GM12878 (cell line): ENCODE data around the gene LMO2. TPM values are rescaled to one million over a fixed set of nuclear protein-coding genes. Genes with fewer than 3 reads are reported as not detected.

ENCODE experiments used
- ATAC-seq: fragments of 200-7000 bp; cut with Tn5 transposase; 3 replicates; pipeline ENCODE4 v1.9.1; 2020; ENCODE audit warnings: mild to moderate bottlenecking, moderate library complexity
- BruUV-seq: library from RNA; stranded (reverse); fragments of 400-500 nt; replicated peaks from 2 replicates; lab custom pipeline; 2021; lab: Mats Ljungman, UMichigan
- CTCF ChIA-PET: fragments of 300-600 bp; sonication (Branson Sonifier 250); formaldehyde crosslinking; extraction: SDS; loops from one replicate; lab custom pipeline; 2021; ENCODE audit warnings: inconsistent platforms; lab: Yijun Ruan, JAX
- POLR2A ChIA-PET: fragments of 350-600 bp; formaldehyde crosslinking; extraction: SDS; loops from one replicate; lab custom pipeline; 2021; ENCODE audit warnings: inconsistent platforms; lab: Charles Lee
- RAD21 ChIA-PET: fragments of 300-600 bp; sonication (Branson Sonifier 250); formaldehyde crosslinking; loops from one replicate; lab custom pipeline; 2023; ENCODE audit warnings: antibody characterized with exemption; ENCODE audit not compliant: unreplicated experiment; lab: Charles Lee
- SMC1A ChIA-PET: fragments of 300-600 bp; sonication (Branson Sonifier 250); formaldehyde crosslinking; loops from one replicate; lab custom pipeline; 2023; ENCODE audit not compliant: unreplicated experiment, uncharacterized antibody; lab: Charles Lee
- DNase-seq: peaks from one replicate; pipeline ENCODE4 v3.0.0-alpha.2; 2011; ENCODE audit warnings: low read depth, low spot score
- FAIRE-seq: peaks from 3 replicates; lab custom pipeline; 2011; peaks lifted over from hg19 to GRCh38; lab: Jason Lieb, UNC
- H2AFZ ChIP-seq: 2 replicates; pipeline ENCODE4 v1.6.0; 2011; ENCODE audit warnings: low read depth, low read length, control low read depth; ENCODE audit not compliant: control insufficient read depth
- H3K27ac ChIP-seq: 2 replicates; pipeline ENCODE4 v1.5.1; 2011; ENCODE audit warnings: control low read depth; ENCODE audit not compliant: control insufficient read depth, insufficient read depth
- H3K27me3 ChIP-seq, 2 experiments: replicated peaks in 1 of 2; 2 replicates each; pipeline versions ENCODE4 v1.6.0 to v1.6.1; 2011; ENCODE audit warnings: low read length in 1 of 2; ENCODE audit not compliant: control insufficient read depth in 2 of 2, insufficient read depth in 2 of 2
- H3K36me3 ChIP-seq, 2 experiments: 2 replicates each; pipeline ENCODE4 v1.5.1; 2011; ENCODE audit warnings: low read length in 1 of 2; ENCODE audit not compliant: control insufficient read depth in 2 of 2, insufficient read depth in 2 of 2
- H3K4me1 ChIP-seq: 2 replicates; pipeline ENCODE4 v1.6.1; 2011; ENCODE audit warnings: mild to moderate bottlenecking, low read length, moderate library complexity, mixed read lengths; ENCODE audit not compliant: control insufficient read depth, insufficient read depth
- H3K4me2 ChIP-seq: 2 replicates; pipeline ENCODE4 v1.6.0; 2011; ENCODE audit warnings: control low read depth; ENCODE audit not compliant: control insufficient read depth, insufficient read depth
- H3K4me3 ChIP-seq: fragments of 200-600 bp; sonication (generic); 2 replicates; pipeline ENCODE4 v1.5.1; 2016
- H3K79me2 ChIP-seq: 2 replicates; pipeline ENCODE4 v1.6.0; 2011; ENCODE audit warnings: low read length; ENCODE audit not compliant: control insufficient read depth, insufficient read depth
- H3K9ac ChIP-seq: 2 replicates; pipeline ENCODE4 v1.8.0; 2011; ENCODE audit warnings: low read length, control low read depth, mixed read lengths; ENCODE audit not compliant: control insufficient read depth, insufficient read depth
- H3K9me3 ChIP-seq: replicated peaks from 3 replicates; pipeline ENCODE4 v1.5.1; 2011; ENCODE audit warnings: mild to moderate bottlenecking, low read length; ENCODE audit not compliant: control insufficient read depth, insufficient read depth
- H4K20me1 ChIP-seq: 2 replicates; pipeline ENCODE4 v1.6.0; 2011; ENCODE audit not compliant: control insufficient read depth, insufficient read depth
- ATF7 ChIP-seq: fragments of 450-650 bp; IDR thresholded peaks from 2 replicates; pipeline ENCODE4 v1.6.1; 2016; ENCODE audit warnings: low read depth, mild to moderate bottlenecking
- BCLAF1 ChIP-seq: fragments of 450-650 bp; IDR thresholded peaks from 2 replicates; pipeline ENCODE4 v1.6.1; 2017; ENCODE audit warnings: antibody characterized with exemption, mild to moderate bottlenecking, moderate library complexity
- CHD2 ChIP-seq: IDR thresholded peaks from 2 replicates; pipeline ENCODE4 v1.6.1; 2011; ENCODE audit warnings: low read depth, low read length, improper control_type of control experiment, borderline replicate concordance
- NFXL1 ChIP-seq: fragments of 450-650 bp; IDR thresholded peaks from 2 replicates; pipeline ENCODE4 v1.6.1; 2017; ENCODE audit warnings: antibody characterized with exemption, mild to moderate bottlenecking, borderline replicate concordance
- NR2F1 ChIP-seq: fragments of 450-650 bp; conservative IDR thresholded peaks from 2 replicates; pipeline ENCODE4 v1.6.1; 2017; ENCODE audit warnings: mild to moderate bottlenecking
- SKIL ChIP-seq: fragments of 450-650 bp; IDR thresholded peaks from 2 replicates; pipeline ENCODE4 v1.6.1; 2017; ENCODE audit warnings: mild to moderate bottlenecking, low read depth, inconsistent platforms; ENCODE audit not compliant: poor library complexity, severe bottlenecking
- SPI1 ChIP-seq: IDR thresholded peaks from 2 replicates; pipeline ENCODE4 v1.6.1; 2011; ENCODE audit warnings: low read depth, mild to moderate bottlenecking, low read length, moderate library complexity, borderline replicate concordance; ENCODE audit not compliant: insufficient read depth
- TBL1XR1 ChIP-seq: IDR thresholded peaks from 2 replicates; pipeline ENCODE4 v1.6.1; 2012; ENCODE audit warnings: low read depth, low read length, improper control_type of control experiment
- ZBTB40 ChIP-seq: fragments of 450-650 bp; IDR thresholded peaks from 2 replicates; pipeline ENCODE4 v1.6.1; 2016; ENCODE audit warnings: mild to moderate bottlenecking, moderate library complexity, borderline replicate concordance
- WGBS: methylation state at CpG from one replicate; pipeline ENCODE4 v1.1.6; 2016; ENCODE audit warnings: low lambda C conversion rate; ENCODE audit not compliant: insufficient replicate concordance, insufficient coverage; ENCODE audit errors: missing lambda C conversion rate; 5-methylcytosine and 5-hydroxymethylcytosine counted together
- in situ Hi-C: fragments of 300-500 bp; cut with MboI; formaldehyde crosslinking; loops from 9 replicates; pipeline ENCODE4 v1.14.3; 2018; ENCODE audit warnings: mixed read lengths
- intact Hi-C: fragments of 100-400 bp; cut with micrococcal nuclease; formaldehyde crosslinking; loops from one replicate; pipeline ENCODE4 v1.14.2; 2022; ENCODE audit not compliant: unreplicated experiment
- polyA plus RNA-seq, 11 experiments: library from polyadenylated mRNA; depleted of rRNA in 4 of 11; unstranded in 6 of 11; stranded (reverse) in 5 of 11; fragments of >200 nt; fragmentation: Nextera tagmentation in 4 of 11; fragmentation: Illumina TruSeq in 1 of 11; extraction: Ambion mirVana in 4 of 11; extraction: Trizol in 1 of 11; gene quantifications; 1 replicate in 1 of 11; 2 replicates in 10 of 11; pipeline versions ENCODE4 v1.2.1 to v1.2.3, GENCODE V29; 2011 to 2016; ENCODE audit warnings: inconsistent platforms in 2 of 11, missing spikeins in 2 of 11, low read depth in 1 of 11
- total RNA-seq, 4 experiments: library from RNA; depleted of rRNA in 3 of 4; stranded (reverse); fragments of >200 nt in 3 of 4; fragmentation: Illumina TruSeq in 1 of 4; extraction: Trizol in 1 of 4; gene quantifications; 2 replicates each; pipeline versions ENCODE4 v1.2.1 to v1.2.3, GENCODE V29; 2013 to 2021

The LMO2 gene
- total and polyA plus RNA-seq, 10 of the 15 experiments (the other 5 are each of a cell fraction or from before 2014, with no cell fraction given) = 0.29 to 1.9 (median 1.1) TPM; not detected in 1

GRCh38 chr11:33898957-33899356 lies 7.1 kb upstream of the LMO2 start:
- Histone ChIP-seq H3K9me3 (no peaks in the 10 kb centered on the region; the same call in 2 of the 3 replicates), H3K4me1 (peaks cover 20% of the 10 kb centered on the region), H3K27me3 (no peaks in the 10 kb centered on the region), H3K4me3 (no peak overlapping the region), H3K4me2 (no peak overlapping the region), H4K20me1 (no peaks in the 10 kb centered on the region), H3K79me2 (no peaks in the 10 kb centered on the region), H3K27ac (no peak overlapping the region), H2AFZ (no peak overlapping the region), H3K36me3 (no peaks in the 10 kb centered on the region), H3K9ac (no peak overlapping the region)
- ChIA-PET CTCF (no interaction called here), RAD21 (no interaction called here), POLR2A (no interaction called here), SMC1A (interaction anchor here (0.7 to 1.3 kb wide), 4 partner anchors 9 to 72 kb away, joined by 3 to 4 read pairs (median 3); no protein-coding TSS in a partner anchor)
- 98% methylated on average over 3 of the region's 3 CpGs for WGBS
- intact Hi-C loops (loop anchor here (5.0 kb wide), 1 partner anchor 43 kb away; no protein-coding TSS in a partner anchor), in situ Hi-C loops (no loop called here)
- no TSS peak for BruUV-seq
- ATAC-seq (no peak), FAIRE-seq (no peak), DNase-seq (no peak)
- no peak for TF ChIP-seq TBL1XR1
- no peak for TF ChIP-seq SPI1
- no peak for TF ChIP-seq SKIL
- TF ChIP-seq NR2F1 = no peak
- no peak for TF ChIP-seq CHD2
- TF ChIP-seq NFXL1 = no peak
- no peak for TF ChIP-seq BCLAF1
- TF ChIP-seq ATF7 = no peak
- TF ChIP-seq ZBTB40 = no peak
